Thymus (tissue), 11 donors: ENCODE results near the gene CCNK. TPM values are rescaled to one million over a fixed set of nuclear protein-coding genes. Genes with fewer than 3 reads are reported as not detected.

Experiments
- DNase-seq, 9 donors: peaks; one replicate each; pipeline ENCODE4 v3.0.0-alpha.2; 2013; ENCODE audit warnings: low spot score in 9 of 9, low read depth in 6 of 9, missing footprints in 1 of 9
- H3K27ac ChIP-seq, 2 donors: one replicate each; pipeline ENCODE4 v1.5.1; 2013; ENCODE audit warnings: control low read depth in 1 of 2, low read depth in 1 of 2, low read length in 1 of 2, mild to moderate bottlenecking in 1 of 2, moderate library complexity in 1 of 2
- H3K27me3 ChIP-seq, 2 donors: one replicate each; pipeline ENCODE4 v1.5.1; 2013; ENCODE audit warnings: low read length in 1 of 2; ENCODE audit not compliant: control insufficient read depth in 2 of 2, insufficient read depth in 1 of 2
- H3K36me3 ChIP-seq, 2 donors: one replicate each; pipeline ENCODE4 v1.5.1; 2013; ENCODE audit warnings: low read length in 1 of 2, mild to moderate bottlenecking in 1 of 2, moderate library complexity in 1 of 2; ENCODE audit not compliant: control insufficient read depth in 2 of 2, insufficient read depth in 2 of 2
- H3K4me1 ChIP-seq, 2 donors: one replicate each; pipeline ENCODE4 v1.5.1; 2013; ENCODE audit warnings: low read length in 2 of 2; ENCODE audit not compliant: control insufficient read depth in 2 of 2, insufficient read depth in 2 of 2
- H3K4me3 ChIP-seq, 2 donors: one replicate each; pipeline ENCODE4 v1.5.1; 2013; ENCODE audit warnings: low read length in 2 of 2, control low read depth in 1 of 2, mild to moderate bottlenecking in 1 of 2
- H3K9me3 ChIP-seq, 2 donors: one replicate each; pipeline ENCODE4 v1.5.1; 2013; ENCODE audit warnings: low read length in 1 of 2, mild to moderate bottlenecking in 1 of 2; ENCODE audit not compliant: control insufficient read depth in 2 of 2, insufficient read depth in 1 of 2
- WGBS: extraction: QIAGEN DNeasy Blood & Tissue Kit; methylation state at CpG from one replicate; pipeline ENCODE4 v1.1.7; 2013; 5-methylcytosine and 5-hydroxymethylcytosine counted together
- polyA plus RNA-seq: library from polyadenylated mRNA; stranded (reverse); fragments of 200-250 nt; gene quantifications from one replicate; pipeline ENCODE4 v1.2.3, GENCODE V29; 2013
- total RNA-seq: library from RNA; stranded (reverse); fragments of 120-200 nt; gene quantifications from one replicate; pipeline ENCODE4 v1.2.4, GENCODE V29; 2013
- donor health status: healthy.

The CCNK gene
- total and polyA plus RNA-seq, 2 donors, result 12.4 to 26.9 TPM

- Histone ChIP-seq H3K4me3 (no peak overlapping the region), H3K36me3 (peaks cover 22 to 37% of the 10 kb centered on the region in 2 donors), H3K9me3 (no peaks in the 10 kb centered on the region), H3K4me1 (peaks cover 0 to 5% of the 10 kb centered on the region in 2 donors), H3K27me3 (no peaks in the 10 kb centered on the region), H3K27ac (no peak overlapping the region)
- 97% methylated on average over 11 of the region's 11 CpGs for WGBS
- DNase-seq, result no peak
These were observed 39.9 kb upstream of the CCNK start for GRCh38 chr14:99441157-99441870.

- no peak overlapping the region for H3K4me3 ChIP-seq
- no peak overlapping the region for H3K27ac ChIP-seq
- H3K4me1 ChIP-seq, result peaks cover 0 to 5% of the 10 kb centered on the region in 2 donors
- no peaks in the 10 kb centered on the region for H3K9me3 ChIP-seq
- H3K27me3 ChIP-seq, result no peaks in the 10 kb centered on the region
- DNase-seq, result peak in 1 of 9 donors; percentile 10
- H3K36me3 ChIP-seq, result peaks cover 19 to 39% of the 10 kb centered on the region in 2 donors
- 94% methylated on average over 7 of the region's 7 CpGs for WGBS
These were observed 39.3 kb upstream of the CCNK start for GRCh38 chr14:99441918-99442317.

DNA sequence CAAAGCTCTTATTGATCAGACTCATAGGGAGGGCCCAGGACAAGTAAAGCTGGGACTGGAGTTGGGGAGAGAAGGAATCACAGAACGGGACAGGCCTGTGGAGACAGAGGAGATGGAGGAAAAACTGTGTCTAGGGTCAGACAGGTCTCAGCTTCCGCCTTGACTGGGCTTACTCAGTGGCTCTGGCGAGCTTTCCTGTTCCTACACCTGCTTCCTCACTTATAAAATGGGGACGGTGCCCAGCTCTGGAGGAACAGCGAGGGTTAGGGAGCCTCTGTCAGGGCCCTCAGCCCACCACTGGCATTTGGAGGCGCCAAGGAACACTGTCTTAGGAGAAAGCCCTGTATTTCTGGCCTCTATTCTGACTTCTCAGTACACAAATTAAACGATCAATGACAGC is 35.3 kb upstream of the CCNK start:
- Histone ChIP-seq H3K4me3 (no peak overlapping the region), H3K27ac (no peak overlapping the region), H3K27me3 (no peaks in the 10 kb centered on the region), H3K4me1 (no peaks in the 10 kb centered on the region), H3K9me3 (no peaks in the 10 kb centered on the region), H3K36me3 (peaks cover 22 to 46% of the 10 kb centered on the region in 2 donors)
- no peak for DNase-seq
- 97% methylated on average over 7 of the region's 7 CpGs for WGBS

- Histone ChIP-seq H3K27ac (no peak overlapping the region), H3K9me3 (no peaks in the 10 kb centered on the region), H3K36me3 (peaks cover 19 to 45% of the 10 kb centered on the region in 2 donors), H3K4me3 (no peak overlapping the region), H3K27me3 (no peaks in the 10 kb centered on the region), H3K4me1 (no peaks in the 10 kb centered on the region)
- no peak for DNase-seq
- 97% methylated on average over 4 of the region's 4 CpGs for WGBS
These were observed 33.5 kb upstream of the CCNK start for GRCh38 chr14:99447739-99448138.

GRCh38 chr14:99450266-99450665 is 30.9 kb upstream of the CCNK start:
- no peak for DNase-seq
- H3K4me1 ChIP-seq, result no peaks in the 10 kb centered on the region
- H3K4me3 ChIP-seq, result no peak overlapping the region
- H3K27me3 ChIP-seq, result no peaks in the 10 kb centered on the region
- no peaks in the 10 kb centered on the region for H3K9me3 ChIP-seq
- peaks cover 19 to 49% of the 10 kb centered on the region in 2 donors for H3K36me3 ChIP-seq
- H3K27ac ChIP-seq, result no peak overlapping the region
- WGBS, result 95% methylated on average over 3 of the region's 3 CpGs

GRCh38 chr14:99451234-99451633 is 30.0 kb upstream of the CCNK start:
- no peaks in the 10 kb centered on the region for H3K4me1 ChIP-seq
- peaks cover 19 to 57% of the 10 kb centered on the region in 2 donors for H3K36me3 ChIP-seq
- DNase-seq, result no peak
- no peaks in the 10 kb centered on the region for H3K27me3 ChIP-seq
- 94% methylated on average over 5 of the region's 5 CpGs for WGBS
- no peaks in the 10 kb centered on the region for H3K9me3 ChIP-seq
- H3K27ac ChIP-seq, result no peak overlapping the region
- H3K4me3 ChIP-seq, result no peak overlapping the region

- peaks cover 14 to 59% of the 10 kb centered on the region in 2 donors for H3K36me3 ChIP-seq
- no peak overlapping the region for H3K4me3 ChIP-seq
- no peaks in the 10 kb centered on the region for H3K27me3 ChIP-seq
- H3K27ac ChIP-seq, result no peak overlapping the region
- no peaks in the 10 kb centered on the region for H3K9me3 ChIP-seq
- WGBS, result 97% methylated on average over 4 of the region's 4 CpGs
- DNase-seq, result no peak
- no peaks in the 10 kb centered on the region for H3K4me1 ChIP-seq
These were observed 28.2 kb upstream of the CCNK start for GRCh38 chr14:99452968-99453367.

DNA sequence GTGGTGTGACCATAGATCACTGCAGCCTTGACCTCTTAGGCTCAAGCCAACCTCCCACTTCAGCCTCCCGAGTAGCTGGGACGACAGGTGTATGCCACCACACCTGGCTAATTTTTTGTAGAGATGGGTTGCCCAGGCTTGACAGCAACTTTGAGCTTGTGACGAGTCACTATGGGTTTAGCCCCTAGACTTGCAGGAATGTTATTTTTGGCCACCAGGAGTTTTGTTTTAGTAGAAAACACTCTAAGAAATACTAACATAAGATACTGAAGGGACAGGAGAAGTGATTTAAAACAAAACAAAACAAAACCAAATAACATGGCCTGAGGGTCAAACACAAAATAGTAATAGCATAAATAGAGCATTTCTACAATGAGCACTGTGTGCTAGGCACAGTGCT is 27.0 kb upstream of the CCNK start:
- Histone ChIP-seq H3K4me1 (no peaks in the 10 kb centered on the region), H3K36me3 (peaks cover 11 to 51% of the 10 kb centered on the region in 2 donors), H3K27me3 (no peaks in the 10 kb centered on the region), H3K27ac (no peak overlapping the region), H3K9me3 (no peaks in the 10 kb centered on the region), H3K4me3 (no peak overlapping the region)
- 82% methylated on average over 3 of the region's 3 CpGs for WGBS
- no peak for DNase-seq

GRCh38 chr14:99459481-99460100 is 21.6 kb upstream of the CCNK start:
- H3K36me3 ChIP-seq, result peaks cover 30 to 67% of the 10 kb centered on the region in 2 donors
- no peaks in the 10 kb centered on the region for H3K9me3 ChIP-seq
- H3K27me3 ChIP-seq, result no peaks in the 10 kb centered on the region
- H3K4me1 ChIP-seq, result no peaks in the 10 kb centered on the region
- WGBS, result 98% methylated on average over 5 of the region's 5 CpGs
- no peak for DNase-seq
- no peak overlapping the region for H3K27ac ChIP-seq
- H3K4me3 ChIP-seq, result no peak overlapping the region
